Mucosa of rectum (tissue), 2 donors: ENCODE results near the gene WBP2.

Experiments
- H3K27ac ChIP-seq, 2 donors: one replicate each; pipeline ENCODE4 v1.7.0; 2013; ENCODE audit warnings: inconsistent platforms in 2 of 2, low read depth in 2 of 2, low read length in 2 of 2
- H3K27me3 ChIP-seq, 2 donors: one replicate each; pipeline ENCODE4 v1.7.0; 2013; ENCODE audit warnings: low read length in 2 of 2; ENCODE audit not compliant: control insufficient read depth in 2 of 2, insufficient read depth in 2 of 2
- H3K36me3 ChIP-seq, 2 donors: one replicate each; pipeline ENCODE4 v1.7.0; 2013; ENCODE audit warnings: low read length in 2 of 2; ENCODE audit not compliant: control insufficient read depth in 2 of 2, insufficient read depth in 2 of 2
- H3K4me1 ChIP-seq, 2 donors: one replicate each; pipeline ENCODE4 v1.7.0; 2013; ENCODE audit warnings: low read length in 2 of 2, mild to moderate bottlenecking in 1 of 2; ENCODE audit not compliant: control insufficient read depth in 2 of 2, insufficient read depth in 2 of 2
- H3K4me3 ChIP-seq, 2 donors: one replicate each; pipeline ENCODE4 v1.7.0; 2013; ENCODE audit warnings: low read length in 2 of 2
- H3K9ac ChIP-seq, 2 donors: one replicate each; pipeline ENCODE4 v1.7.0; 2013; ENCODE audit warnings: low read length in 2 of 2, low read depth in 1 of 2, mild to moderate bottlenecking in 1 of 2
- H3K9me3 ChIP-seq, 2 donors: one replicate each; pipeline ENCODE4 v1.7.0; 2013; ENCODE audit warnings: low read length in 2 of 2; ENCODE audit not compliant: control insufficient read depth in 2 of 2
- donor health status: healthy.
- donor health status: Normal muscosa, but diverticular disease.

WBP2 gene

GRCh38 chr17:75807861-75808260 lies 47.3 kb downstream of the WBP2 start:
- no peaks in the 10 kb centered on the region for H3K9me3 ChIP-seq
- H3K27me3 ChIP-seq, result no peaks in the 10 kb centered on the region
- H3K9ac ChIP-seq, result no peak overlapping the region
- H3K27ac ChIP-seq, result no peak overlapping the region
- H3K4me3 ChIP-seq, result no peak overlapping the region
- peaks cover 15 to 20% of the 10 kb centered on the region in 2 donors for H3K36me3 ChIP-seq
- peaks cover 2 to 4% of the 10 kb centered on the region in 2 donors for H3K4me1 ChIP-seq

- Histone ChIP-seq H3K9ac (no peak overlapping the region), H3K9me3 (no peaks in the 10 kb centered on the region), H3K27ac (no peak overlapping the region), H3K4me1 (peaks cover 2 to 4% of the 10 kb centered on the region in 2 donors), H3K27me3 (no peaks in the 10 kb centered on the region), H3K36me3 (peaks cover 6 to 14% of the 10 kb centered on the region in 2 donors), H3K4me3 (no peak overlapping the region)
Measured at GRCh38 chr17:75806822-75807500, 48.2 kb downstream of the WBP2 start.

GRCh38 chr17:75803883-75804282 lies 51.3 kb downstream of the WBP2 start:
- H3K27ac ChIP-seq, result no peak overlapping the region
- H3K36me3 ChIP-seq, result peaks cover 6 to 12% of the 10 kb centered on the region in 2 donors
- H3K4me1 ChIP-seq, result no peaks in the 10 kb centered on the region
- no peak overlapping the region for H3K9ac ChIP-seq
- H3K27me3 ChIP-seq, result no peaks in the 10 kb centered on the region
- H3K4me3 ChIP-seq, result no peak overlapping the region
- no peaks in the 10 kb centered on the region for H3K9me3 ChIP-seq

- Histone ChIP-seq H3K9me3 (no peaks in the 10 kb centered on the region), H3K36me3 (peaks cover 12 to 25% of the 10 kb centered on the region in 2 donors), H3K4me3 (no peak overlapping the region)
Measured at GRCh38 chr17:75799402-75799801, 55.7 kb downstream of the WBP2 start.

GRCh38 chr17:75795820-75796607 lies 59.1 kb downstream of the WBP2 start:
- no peaks in the 10 kb centered on the region for H3K27me3 ChIP-seq

More at GRCh38 chr17:75799402-75799801, 55.7 kb downstream of the WBP2 start:
- H3K4me1 ChIP-seq, result no peaks in the 10 kb centered on the region
- no peak overlapping the region for H3K9ac ChIP-seq
- H3K27me3 ChIP-seq, result no peaks in the 10 kb centered on the region
- H3K27ac ChIP-seq, result no peak overlapping the region

More at GRCh38 chr17:75795820-75796607, 59.1 kb downstream of the WBP2 start:
- no peaks in the 10 kb centered on the region for H3K9me3 ChIP-seq
- H3K27ac ChIP-seq, result no peak overlapping the region
- H3K4me1 ChIP-seq, result no peaks in the 10 kb centered on the region
- H3K4me3 ChIP-seq, result no peak overlapping the region
- no peak overlapping the region for H3K9ac ChIP-seq
- peaks cover 23 to 35% of the 10 kb centered on the region in 2 donors for H3K36me3 ChIP-seq
